Stimulated activated CD4-positive, alpha-beta T cell treated with anti-CD3 and anti-CD28 coated beads, Interleukin-1b, Interleukin-23, amount 100 ng/mL, for 48 hours (primary cell): ENCODE data around the gene IGIP.
A peak's percentile ranks its signal among the peaks of the same experiment; 100 is the strongest.

ENCODE experiments used
- DNase-seq: peaks from one replicate; pipeline ENCODE4 v3.0.0-alpha.2; 2020

IGIP gene

DNA sequence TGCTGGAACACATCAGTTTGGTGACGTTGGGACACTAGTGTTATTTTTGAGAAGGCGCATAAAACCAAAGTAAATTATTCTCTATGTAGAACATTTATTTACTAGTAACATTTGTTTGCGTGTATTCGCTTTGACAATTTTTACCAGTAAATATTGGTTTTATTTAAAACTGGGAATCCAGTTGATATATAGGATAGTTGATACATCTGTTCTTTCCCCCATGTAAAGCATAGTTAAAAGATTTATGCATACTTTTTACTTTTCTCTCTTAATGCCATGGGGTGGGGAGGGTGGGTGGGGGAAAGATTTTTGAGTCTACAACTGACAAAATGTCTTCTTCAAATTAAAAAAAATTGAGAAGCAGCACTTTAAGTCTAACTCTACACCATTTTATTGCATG, at the start of gene IGIP:
Gene IGIP (plus strand): TSS at position 301 of the 400 bp plus-strand sequence. CDS start 2,540 bp downstream, outside the sequence.
- DNase-seq = no peak

DNA sequence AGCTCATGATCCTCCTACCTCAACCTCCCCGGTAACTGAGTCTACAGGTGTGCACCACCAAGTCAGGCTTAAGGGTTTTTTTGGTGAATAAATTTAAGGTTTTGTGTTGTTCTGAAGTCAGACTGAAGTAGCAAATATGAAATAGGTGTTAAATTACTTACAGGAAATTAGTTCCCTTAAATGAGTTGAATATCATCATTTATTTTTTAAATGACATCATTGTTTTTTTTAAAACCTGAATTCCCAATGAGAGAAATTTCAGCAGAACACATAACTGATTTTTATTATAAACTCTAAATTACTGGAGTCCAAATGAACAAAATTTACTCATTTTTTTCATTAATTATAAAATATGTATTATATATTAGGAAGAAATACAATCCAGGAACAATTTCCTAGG, 49.6 kb upstream of the IGIP start:
- no peak for DNase-seq

DNA sequence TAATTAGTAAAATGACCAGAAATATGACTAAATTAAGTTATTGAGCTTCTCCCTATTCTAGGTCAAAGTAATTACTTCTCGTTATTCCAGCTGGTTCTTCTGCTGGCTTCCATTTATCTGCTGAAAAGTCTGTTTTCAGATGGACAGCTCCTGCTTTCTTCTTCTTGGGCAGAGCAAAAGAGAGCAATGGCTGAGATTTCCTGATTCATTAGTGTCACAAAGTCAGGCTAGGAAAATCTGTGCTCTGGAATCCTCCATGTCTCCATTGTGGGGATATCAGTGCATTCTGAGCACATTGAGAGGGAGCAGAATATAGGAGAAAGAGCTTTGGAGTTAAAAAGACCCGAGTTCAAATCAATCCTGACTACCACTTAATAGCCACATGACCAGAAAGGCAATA, 48.9 kb upstream of the IGIP start:
- DNase-seq = no peak

DNA sequence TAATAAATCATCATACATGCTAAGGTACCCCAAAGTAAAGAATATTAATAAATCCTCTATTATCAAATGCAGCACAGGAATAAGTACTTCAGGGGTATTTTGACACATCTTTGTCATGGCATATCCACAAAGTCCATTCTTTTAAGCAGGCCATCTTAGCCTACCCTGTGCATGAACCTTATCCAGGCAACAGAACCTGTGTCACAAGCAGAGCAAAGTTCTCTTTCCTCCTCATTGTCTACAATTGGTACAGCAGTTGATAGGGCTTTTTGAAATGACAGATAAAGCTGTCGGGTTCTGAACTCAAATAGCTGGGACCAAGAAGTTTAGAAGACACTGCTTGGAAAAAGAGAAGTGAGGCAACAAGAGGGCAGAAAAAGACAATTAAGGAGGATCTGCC, 42.6 kb upstream of the IGIP start:
- no peak for DNase-seq

GRCh38 chr5:140083650-140084049, 42.1 kb upstream of the IGIP start:
- no peak for DNase-seq

DNA sequence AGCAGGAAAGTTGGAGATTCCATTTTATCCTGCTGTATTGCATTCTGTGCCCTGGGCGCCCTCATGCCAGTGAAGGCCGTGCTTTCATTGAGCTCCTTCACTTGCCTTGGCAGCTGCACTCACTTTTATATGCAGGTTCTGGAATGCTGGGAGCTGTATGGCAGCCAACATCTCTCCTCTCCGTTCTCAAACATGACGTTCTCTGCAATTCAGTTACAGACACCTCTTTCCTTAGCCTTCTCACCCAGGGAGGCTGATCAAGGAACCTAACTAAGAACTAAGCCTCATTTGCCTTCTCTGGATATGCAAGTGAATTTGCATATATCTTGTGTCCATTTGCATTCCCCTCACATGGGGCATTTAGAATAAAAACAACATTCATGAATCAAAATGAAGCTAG, 41.2 kb upstream of the IGIP start:
- no peak for DNase-seq

GRCh38 chr5:140090251-140090650, 35.5 kb upstream of the IGIP start:
- no peak for DNase-seq

DNA sequence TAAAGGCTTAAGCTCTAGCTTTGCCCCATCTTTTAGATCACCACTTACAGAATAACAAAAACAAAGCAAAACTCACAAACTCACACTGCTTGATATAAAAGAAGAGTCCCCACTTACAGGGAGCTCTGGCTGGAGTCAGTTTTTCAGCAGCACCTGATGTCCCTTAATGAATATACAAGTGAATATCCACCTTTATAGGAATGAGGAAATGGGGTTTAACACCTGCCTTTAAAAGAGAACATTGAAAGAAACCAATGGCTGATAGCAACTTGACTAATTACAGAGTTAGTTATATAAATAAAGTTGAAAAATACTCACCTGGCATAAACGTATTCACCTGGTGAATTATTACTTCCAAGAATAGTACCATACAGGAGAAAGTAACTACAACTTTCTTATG, 32.6 kb upstream of the IGIP start:
- DNase-seq = no peak

DNA sequence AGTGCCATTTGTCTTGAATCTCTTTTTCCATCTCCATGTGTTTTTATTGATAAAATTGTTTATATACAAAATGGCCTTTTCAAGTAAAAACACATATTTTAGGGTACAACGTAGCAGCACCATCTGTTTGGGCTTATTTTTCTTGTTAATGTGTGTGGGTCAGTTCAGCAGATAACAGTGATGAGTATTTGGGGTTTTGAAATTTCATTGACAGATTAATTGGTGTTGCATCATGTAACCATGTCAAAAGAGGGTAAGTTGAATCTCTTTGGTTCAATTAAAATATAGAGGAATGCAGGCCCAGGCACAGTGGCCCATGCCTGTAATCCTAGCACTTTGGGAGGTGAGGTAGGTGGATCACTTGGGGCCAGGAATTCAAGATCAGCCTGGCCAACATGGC, 31.9 kb upstream of the IGIP start:
- DNase-seq = no peak

GRCh38 chr5:140094889-140095288, 30.8 kb upstream of the IGIP start:
- no peak for DNase-seq

DNA sequence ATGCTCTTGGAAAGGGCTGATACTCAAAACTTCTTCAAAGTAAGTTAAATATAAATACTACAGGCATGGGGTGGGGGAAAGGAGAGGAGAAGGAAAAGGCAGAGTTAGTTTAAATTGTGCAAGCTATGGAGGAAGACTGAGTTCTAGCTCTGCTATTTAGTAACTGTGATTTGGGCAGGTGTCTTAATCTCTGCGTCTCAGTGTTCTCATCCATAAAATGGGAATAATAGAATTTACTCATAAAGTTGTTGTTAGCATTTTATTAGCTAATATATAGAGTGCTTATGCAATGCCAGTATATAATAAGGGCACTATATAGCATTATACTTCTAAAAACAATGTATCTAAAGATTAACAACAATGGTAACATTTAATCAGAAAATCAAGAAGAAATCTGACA, 24.6 kb upstream of the IGIP start:
- DNase-seq = no peak

- no peak for DNase-seq
Measured at GRCh38 chr5:140103154-140103553, 22.6 kb upstream of the IGIP start.

DNA sequence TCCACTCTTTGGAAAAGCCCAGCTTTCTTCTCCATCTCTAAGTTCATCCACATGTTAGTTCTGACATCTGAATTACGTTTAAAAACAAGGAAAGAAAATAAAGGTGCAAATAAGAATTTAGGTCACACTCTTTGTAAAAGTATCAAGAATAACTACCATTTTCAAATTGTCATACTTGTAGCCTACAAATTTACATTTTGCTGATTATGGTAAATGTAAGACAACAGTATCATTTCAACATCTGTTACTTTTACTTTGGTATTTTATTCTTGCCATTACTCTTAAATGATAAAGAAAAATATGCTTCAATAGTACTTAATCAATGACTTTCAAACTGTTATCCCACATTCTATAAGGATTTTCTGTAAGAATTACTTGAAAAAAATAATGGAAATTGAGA, 21.6 kb upstream of the IGIP start:
- no peak for DNase-seq

- no peak for DNase-seq
Measured at GRCh38 chr5:140106101-140106500, 19.6 kb upstream of the IGIP start.

GRCh38 chr5:140106805-140107311, 18.9 kb upstream of the IGIP start:
- DNase-seq = no peak

DNA sequence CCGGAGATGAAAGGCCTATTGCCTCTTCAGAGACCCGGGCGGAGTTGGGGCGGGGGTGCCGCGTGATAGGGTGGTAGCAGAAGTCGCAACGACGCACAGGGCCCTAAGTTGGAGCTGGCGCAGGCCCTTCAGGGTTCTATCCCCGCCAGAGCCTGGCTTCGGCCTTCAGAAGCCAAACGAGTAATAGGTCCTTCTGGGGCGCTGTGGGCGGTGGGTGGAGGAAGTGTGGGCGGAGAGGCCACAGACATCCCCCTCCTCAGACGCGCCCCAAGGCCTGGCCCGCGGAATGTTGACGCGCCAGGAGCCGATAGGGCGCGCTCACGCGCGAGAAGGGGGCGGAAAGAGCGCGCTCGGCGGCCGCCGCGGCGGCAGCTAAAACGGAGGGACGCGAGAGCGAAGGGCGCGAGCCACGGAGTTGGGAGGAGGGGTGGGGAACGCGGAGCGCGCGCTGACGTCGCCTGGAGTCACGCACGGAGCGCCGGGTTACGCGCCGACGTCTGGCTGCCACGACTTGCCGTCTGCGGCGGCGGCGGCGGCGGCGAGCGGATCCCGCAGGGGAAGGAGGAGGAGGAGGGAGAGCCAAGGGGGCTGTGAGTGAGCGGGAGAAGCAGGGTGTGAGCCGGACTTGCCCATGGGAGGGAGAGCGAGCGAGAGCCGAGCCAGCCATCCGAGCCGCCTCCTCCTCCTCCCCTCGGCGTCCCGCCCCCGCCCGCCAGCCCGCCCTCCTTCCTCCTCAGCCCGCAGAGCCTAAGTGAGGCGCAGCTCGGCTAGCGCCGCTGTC, 18.2 kb upstream of the IGIP start:
- DNase-seq = peak; percentile 93

DNA sequence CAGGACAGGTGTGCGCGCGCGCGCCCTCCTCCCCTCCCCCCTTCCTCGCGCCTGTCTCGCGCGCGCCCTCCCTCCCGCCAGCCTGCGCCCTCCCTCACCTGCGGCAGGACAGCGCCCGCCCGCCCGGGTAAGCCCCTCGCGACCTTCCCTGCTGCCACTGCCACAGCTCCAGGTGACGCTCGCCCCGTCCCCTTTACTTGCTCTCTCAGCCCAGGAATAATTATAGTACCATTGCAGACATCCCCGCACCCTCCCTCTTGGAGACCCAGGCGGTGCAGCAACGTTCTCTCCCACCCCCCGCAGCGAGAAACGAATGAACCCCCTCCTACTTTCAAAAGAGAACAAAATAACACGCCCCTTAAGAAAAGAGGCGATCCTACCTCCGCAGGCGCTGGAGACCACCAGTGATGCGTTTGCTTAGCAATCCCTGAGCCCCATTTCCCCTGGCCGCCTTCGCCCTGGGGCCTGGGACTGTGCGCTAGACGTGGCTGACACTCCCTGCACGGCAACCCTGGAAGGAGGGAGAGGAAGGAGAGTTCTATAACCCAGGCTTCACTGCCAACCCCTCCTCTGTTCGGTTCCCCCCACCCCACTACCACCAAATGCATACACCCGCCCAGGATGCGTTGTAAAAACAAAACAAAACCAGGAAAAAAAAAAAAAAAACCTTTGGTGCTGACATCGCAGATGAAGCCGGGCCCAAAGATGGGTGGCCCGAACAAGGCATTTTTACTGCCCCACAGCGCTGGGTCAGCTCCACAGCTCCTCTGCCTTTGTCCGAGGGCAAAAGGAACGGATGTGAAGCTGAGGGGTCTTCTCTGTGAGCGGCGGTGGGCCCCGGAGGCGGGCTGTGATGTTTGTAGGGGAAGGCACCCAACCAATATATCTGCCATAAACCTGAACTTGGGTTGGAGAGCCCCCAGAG, 17.4 kb upstream of the IGIP start:
- peak; percentile 20 for DNase-seq

GRCh38 chr5:140109018-140109758, 16.5 kb upstream of the IGIP start:
- DNase-seq = no peak

- DNase-seq = no peak
Measured at GRCh38 chr5:140109759-140110645, 15.7 kb upstream of the IGIP start.

DNA sequence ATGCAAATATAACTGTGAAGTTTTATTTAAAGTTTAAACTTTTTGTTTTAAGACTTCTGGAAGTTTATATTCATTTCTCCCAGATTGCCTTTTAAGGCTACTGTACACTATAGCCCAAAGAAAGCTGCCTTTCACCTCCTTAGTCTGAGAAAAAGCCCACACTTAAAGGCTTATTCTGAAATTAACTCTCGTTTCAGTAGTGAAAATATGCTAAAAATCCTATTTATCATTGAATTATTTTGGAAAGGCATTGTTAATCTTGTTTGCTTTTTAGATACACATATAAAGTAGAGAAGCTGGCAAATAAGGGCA, 15.1 kb upstream of the IGIP start:
- DNase-seq = no peak

DNA sequence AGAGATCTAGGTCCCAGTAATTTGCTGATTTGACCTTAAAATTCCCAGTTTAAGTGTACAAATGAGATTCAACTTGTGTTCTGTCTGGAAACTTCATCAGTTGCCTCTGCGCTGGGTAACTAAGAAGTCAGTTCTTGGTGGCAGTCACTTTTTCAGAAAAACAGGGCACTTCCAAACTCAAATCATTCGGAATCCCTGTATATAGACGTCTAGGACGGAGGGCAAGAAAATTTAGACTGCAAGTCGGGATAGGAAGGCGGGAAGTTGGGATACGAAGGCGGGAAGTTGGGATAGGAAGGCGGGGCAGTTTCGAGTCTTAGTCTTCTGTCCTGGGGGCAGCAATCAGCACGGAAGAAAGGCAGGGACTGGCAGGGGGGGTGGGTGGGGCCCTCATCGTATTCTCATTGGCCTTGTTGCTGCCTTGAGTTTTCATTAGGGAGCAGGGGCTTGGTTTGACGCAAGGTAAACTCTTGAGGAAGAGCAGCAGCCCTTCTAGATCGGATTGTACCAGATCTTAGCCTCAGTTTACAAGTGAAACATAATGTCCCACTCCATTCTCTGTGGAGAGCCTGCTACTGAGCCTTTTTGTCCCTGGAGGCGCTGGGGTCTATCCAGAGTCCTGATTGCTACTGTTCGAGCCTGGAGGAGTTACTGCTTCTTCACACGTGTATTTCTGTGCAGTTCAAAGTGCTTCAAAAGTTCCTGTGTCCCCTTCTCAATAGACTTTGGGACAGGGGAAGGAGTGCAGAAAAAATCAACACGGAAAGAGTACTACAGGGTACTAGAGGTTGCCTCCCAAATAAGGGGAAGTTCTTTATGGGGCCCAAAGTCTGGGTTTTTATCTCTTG, 14.5 kb upstream of the IGIP start:
- DNase-seq = no peak
